Omental fat pad (tissue), 4 donors: ENCODE data around the gene PDZD2. TPM values are rescaled to one million over a fixed set of nuclear protein-coding genes. Genes with fewer than 3 reads are reported as not detected.

Experiments
- ATAC-seq: fragments of 150-250 bp; one replicate; pipeline ENCODE4 v1.9.1; 2016; ENCODE audit warnings: mild to moderate bottlenecking, moderate library complexity; ENCODE audit not compliant: low FRiP score
- DNase-seq: peaks from one replicate; pipeline ENCODE4 v3.0.0-alpha.2; 2019; ENCODE audit warnings: low spot score
- CTCF ChIP-seq, 3 donors: fragments of 450-650 bp; IDR thresholded peaks; one replicate each; pipeline ENCODE4 v1.5.1; 2016 to 2017; ENCODE audit warnings: antibody characterized with exemption in 3 of 3, mild to moderate bottlenecking in 3 of 3, moderate library complexity in 2 of 3
- total RNA-seq, 4 donors: library from RNA; depleted of rRNA; stranded (reverse); fragments of >200 nt; gene quantifications; one replicate each; pipeline ENCODE4 v1.1.0, GENCODE V29; 2016

The PDZD2 gene
- total RNA-seq, 4 donors from 2014 or later: 43.5 to 113 (median 55.7) TPM

GRCh38 chr5:31701642-31702299 is 62.8 kb downstream of the PDZD2 start:
- ATAC-seq: no peak
- TF ChIP-seq CTCF (IDR thresholded peaks at IDR 0.05): no peak
- DNase-seq: no peak

DNA sequence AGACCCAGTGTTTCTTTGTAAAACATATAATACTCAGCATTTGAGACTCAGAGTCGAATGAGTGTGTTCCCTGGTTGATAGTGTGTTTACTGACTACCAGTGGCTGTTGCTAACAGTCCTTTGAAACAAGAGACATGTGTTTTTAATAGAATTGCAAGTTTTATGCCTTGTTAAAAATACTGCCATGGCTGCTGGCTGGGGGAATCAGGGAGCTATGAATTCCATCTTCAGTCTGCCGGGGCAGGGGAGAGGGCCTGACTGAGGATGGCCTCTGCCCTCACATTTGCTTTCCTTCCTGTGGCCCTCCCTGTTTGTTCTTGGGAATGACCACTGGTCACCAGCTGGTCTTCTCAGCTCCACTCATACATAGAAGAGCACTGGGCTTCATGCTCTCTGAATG is 63.8 kb downstream of the PDZD2 start:
- ATAC-seq (no peak), DNase-seq (no peak)
- no peak for TF ChIP-seq CTCF (IDR thresholded peaks at IDR 0.05)

GRCh38 chr5:31703757-31704156 is 64.8 kb downstream of the PDZD2 start:
- ATAC-seq (no peak), DNase-seq (no peak)
- TF ChIP-seq CTCF (IDR thresholded peaks at IDR 0.05): no peak

- DNase-seq: no peak
- ATAC-seq: no peak
- no peak for TF ChIP-seq CTCF (IDR thresholded peaks at IDR 0.05)
These were observed 67.3 kb downstream of the PDZD2 start for GRCh38 chr5:31706186-31706585.

DNA sequence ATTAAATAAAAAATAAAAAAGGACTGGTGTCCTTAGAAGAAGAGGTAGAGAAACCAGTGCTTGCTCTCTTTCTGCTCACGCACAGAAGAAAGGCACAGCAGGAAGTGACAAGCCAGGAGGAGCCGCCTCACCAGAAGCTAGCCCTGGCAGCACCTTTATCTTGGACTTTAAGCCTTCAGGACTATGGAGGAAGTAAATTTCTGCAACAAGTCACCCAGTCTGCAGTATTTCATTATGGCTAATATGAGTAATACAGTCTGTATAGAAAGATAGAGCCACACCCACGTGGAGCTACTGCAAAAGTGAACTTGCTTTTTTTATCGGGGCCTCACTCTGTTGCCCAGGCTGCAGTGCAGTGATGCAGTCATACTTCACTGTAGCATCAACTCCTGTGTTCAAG is 68.4 kb downstream of the PDZD2 start:
- ATAC-seq: no peak

GRCh38 chr5:31708089-31708488 is 69.2 kb downstream of the PDZD2 start:
- no peak for DNase-seq
- ATAC-seq: no peak
- no peak for TF ChIP-seq CTCF (IDR thresholded peaks at IDR 0.05)

More for the DNA sequence above, 68.4 kb downstream of the PDZD2 start:
- no peak for DNase-seq
- TF ChIP-seq CTCF (IDR thresholded peaks at IDR 0.05): no peak

DNA sequence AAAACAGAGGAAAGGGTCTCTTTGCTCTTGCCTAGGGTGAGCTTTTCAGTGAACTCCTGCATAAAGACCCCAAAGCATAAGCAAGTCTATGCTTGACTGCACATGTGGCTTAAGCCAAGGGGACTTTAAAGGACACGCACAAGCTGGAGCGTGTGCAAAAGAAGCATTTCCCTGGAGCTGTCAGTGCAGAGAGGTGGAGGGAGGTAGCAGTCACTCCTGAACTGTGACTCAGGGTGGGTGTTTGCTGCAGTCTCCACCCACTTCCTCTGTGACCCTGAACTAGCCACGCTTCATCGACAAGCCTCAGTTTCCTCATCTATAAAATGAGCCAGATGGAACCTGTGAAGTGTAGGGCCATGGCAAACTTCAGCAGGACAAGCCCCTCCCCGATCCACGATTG is 72.4 kb downstream of the PDZD2 start:
- ATAC-seq: no peak
- TF ChIP-seq CTCF (IDR thresholded peaks at IDR 0.05): no peak

More for the DNA sequence above, 72.4 kb downstream of the PDZD2 start:
- no peak for DNase-seq
